ENCODE results near the gene MCAM. TPM values are rescaled to one million over a fixed set of nuclear protein-coding genes. Genes with fewer than 3 reads are reported as not detected.

MCAM gene
- polyA plus RNA-seq, 3 donors, result not detected

DNA sequence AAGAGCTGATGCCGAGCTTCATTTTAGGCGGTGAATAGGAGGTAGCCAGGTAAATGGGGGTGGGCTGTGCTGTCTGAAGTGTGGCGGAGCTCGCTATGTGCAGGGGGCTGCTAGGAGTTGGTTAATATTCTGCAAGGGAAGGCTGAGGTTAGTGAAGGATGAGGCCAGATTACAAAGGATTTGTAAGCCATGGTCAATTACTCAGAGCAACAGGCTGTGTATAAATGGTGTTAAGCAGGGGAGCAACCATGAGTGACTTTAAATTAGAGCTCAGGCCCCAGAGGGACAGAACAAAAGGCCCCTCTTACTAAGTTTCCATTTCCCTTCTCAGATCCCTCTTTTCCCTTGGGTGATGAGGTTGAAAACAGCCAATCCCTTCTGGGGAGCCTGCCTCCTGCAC is 7.3 kb upstream of the MCAM start:
- Mint-ChIP-seq H3K36me3 (peaks cover 0 to 2% of the 10 kb centered on the region in 2 donors), H3K9me3 (peaks cover 0 to 5% (median 0%) of the 10 kb centered on the region in 7 donors), H3K4me1 (peaks cover 16% of the 10 kb centered on the region), H3K27ac (no peak overlapping the region), H3K27me3 (ENCODE audit: low read depth in 3 of 3) (peaks cover 27 to 37% (median 33%) of the 10 kb centered on the region in 3 donors), H3K4me3 (no peak overlapping the region)
- TF ChIP-seq, protein P1, sequence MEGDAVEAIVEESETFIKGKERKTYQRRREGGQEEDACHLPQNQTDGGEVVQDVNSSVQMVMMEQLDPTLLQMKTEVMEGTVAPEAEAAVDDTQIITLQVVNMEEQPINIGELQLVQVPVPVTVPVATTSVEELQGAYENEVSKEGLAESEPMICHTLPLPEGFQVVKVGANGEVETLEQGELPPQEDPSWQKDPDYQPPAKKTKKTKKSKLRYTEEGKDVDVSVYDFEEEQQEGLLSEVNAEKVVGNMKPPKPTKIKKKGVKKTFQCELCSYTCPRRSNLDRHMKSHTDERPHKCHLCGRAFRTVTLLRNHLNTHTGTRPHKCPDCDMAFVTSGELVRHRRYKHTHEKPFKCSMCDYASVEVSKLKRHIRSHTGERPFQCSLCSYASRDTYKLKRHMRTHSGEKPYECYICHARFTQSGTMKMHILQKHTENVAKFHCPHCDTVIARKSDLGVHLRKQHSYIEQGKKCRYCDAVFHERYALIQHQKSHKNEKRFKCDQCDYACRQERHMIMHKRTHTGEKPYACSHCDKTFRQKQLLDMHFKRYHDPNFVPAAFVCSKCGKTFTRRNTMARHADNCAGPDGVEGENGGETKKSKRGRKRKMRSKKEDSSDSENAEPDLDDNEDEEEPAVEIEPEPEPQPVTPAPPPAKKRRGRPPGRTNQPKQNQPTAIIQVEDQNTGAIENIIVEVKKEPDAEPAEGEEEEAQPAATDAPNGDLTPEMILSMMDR (IDR thresholded peaks at IDR 0.05), result no peak
- Histone ChIP-seq H3K9me3 (replicated peaks in 1 of 2; ENCODE audit: control insufficient read depth in 1 of 2, insufficient read depth in 1 of 2, low read length in 2 of 2) (no peaks in the 10 kb centered on the region), H4K20me1 (ENCODE audit: insufficient read depth, low read length) (no peaks in the 10 kb centered on the region), H3K4me2 (replicated peaks; ENCODE audit: extremely low read depth, low read length, poor library complexity, severe bottlenecking) (no peak overlapping the region), H3K27me3 (ENCODE audit: control insufficient read depth in 2 of 2, insufficient read depth in 2 of 2, low read length in 2 of 2) (peaks cover 3 to 28% of the 10 kb centered on the region in 2 donors), H3K27ac (ENCODE audit: low read depth in 1 of 2, low read length in 2 of 2) (no peak overlapping the region), H2AFZ (ENCODE audit: insufficient read depth, low read depth, low read length, poor library complexity, severe bottlenecking) (no peak overlapping the region), H3K79me2 (ENCODE audit: insufficient read depth, low read length) (no peaks in the 10 kb centered on the region), H3K4me3 (replicated peaks in 1 of 3; ENCODE audit: low read depth in 2 of 3, low read length in 3 of 3) (no peak overlapping the region), H3K36me3 (replicated peaks in 1 of 2; ENCODE audit: control insufficient read depth in 1 of 2, insufficient read depth in 2 of 2, low read length in 2 of 2) (no peaks in the 10 kb centered on the region), H3K9ac (ENCODE audit: insufficient read depth, low read length, poor library complexity, severe bottlenecking) (no peak overlapping the region), H3K4me1 (ENCODE audit: control insufficient read depth in 1 of 2, insufficient read depth in 2 of 2, low read length in 2 of 2) (peaks cover 20% of the 10 kb centered on the region in 2 donors)
- intact Hi-C loops (cut with micrococcal nuclease), result no loop called here
- DNase-seq, result no peak
- 81% methylated on average over 4 of the region's 4 CpGs for WGBS (ENCODE audit: insufficient coverage)

DNA sequence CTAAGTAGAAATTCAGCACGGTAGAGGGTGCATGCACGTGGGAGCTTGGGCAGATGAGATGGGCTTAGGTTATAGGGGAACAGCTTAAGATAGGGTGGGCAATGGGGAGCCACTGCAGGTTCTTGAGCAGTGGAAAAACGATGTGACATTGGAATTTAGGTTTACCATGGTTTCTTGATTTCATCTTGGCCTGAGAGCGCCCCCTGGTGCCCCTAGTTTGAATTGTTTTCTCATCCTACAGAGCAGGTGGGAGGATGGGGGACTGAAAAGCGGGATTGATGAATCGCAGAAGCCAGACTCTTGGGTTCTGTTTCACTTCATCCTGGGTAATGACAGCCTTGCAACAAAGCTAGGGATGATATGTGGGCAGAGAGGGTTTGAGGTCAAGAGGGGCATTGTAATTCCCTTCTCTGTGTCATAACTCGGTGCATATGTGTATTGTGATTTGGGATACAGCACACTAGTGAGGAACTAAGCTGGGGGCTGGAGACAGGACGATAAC is 6.7 kb upstream of the MCAM start:
- no peak overlapping the region for H3K27ac ChIP-seq (ENCODE audit: low read depth in 1 of 2, low read length in 2 of 2)
- H2AFZ ChIP-seq (ENCODE audit: insufficient read depth, low read depth, low read length, poor library complexity, severe bottlenecking), result no peak overlapping the region
- WGBS (ENCODE audit: insufficient coverage), result 21% methylated on average over 7 of the region's 8 CpGs
- no peak overlapping the region for H3K4me3 Mint-ChIP-seq
- H3K27ac Mint-ChIP-seq, result no peak overlapping the region
- no peak overlapping the region for H3K4me2 ChIP-seq (replicated peaks; ENCODE audit: extremely low read depth, low read length, poor library complexity, severe bottlenecking)
- intact Hi-C loops (cut with micrococcal nuclease), result no loop called here
- peaks cover 32 to 39% (median 39%) of the 10 kb centered on the region in 3 donors for H3K27me3 Mint-ChIP-seq (ENCODE audit: low read depth in 3 of 3)
- no peaks in the 10 kb centered on the region for H3K36me3 ChIP-seq (replicated peaks in 1 of 2; ENCODE audit: control insufficient read depth in 1 of 2, insufficient read depth in 2 of 2, low read length in 2 of 2)
- H3K9me3 ChIP-seq (replicated peaks in 1 of 2; ENCODE audit: control insufficient read depth in 1 of 2, insufficient read depth in 1 of 2, low read length in 2 of 2), result no peaks in the 10 kb centered on the region
- peak; percentile 40 to 52 (median 47) for DNase-seq
- TF ChIP-seq, protein P1 (IDR thresholded peaks at IDR 0.05), result peak; percentile 92
- H3K4me1 Mint-ChIP-seq, result peaks cover 21% of the 10 kb centered on the region
- H4K20me1 ChIP-seq (ENCODE audit: insufficient read depth, low read length), result no peaks in the 10 kb centered on the region
- H3K9me3 Mint-ChIP-seq, result peaks cover 0 to 5% (median 0%) of the 10 kb centered on the region in 7 donors
- peaks cover 20% of the 10 kb centered on the region in 2 donors for H3K4me1 ChIP-seq (ENCODE audit: control insufficient read depth in 1 of 2, insufficient read depth in 2 of 2, low read length in 2 of 2)
- peaks cover 0 to 7% of the 10 kb centered on the region in 2 donors for H3K36me3 Mint-ChIP-seq
- no peak overlapping the region for H3K9ac ChIP-seq (ENCODE audit: insufficient read depth, low read length, poor library complexity, severe bottlenecking)
- H3K27me3 ChIP-seq (ENCODE audit: control insufficient read depth in 2 of 2, insufficient read depth in 2 of 2, low read length in 2 of 2), result peaks cover 7 to 34% of the 10 kb centered on the region in 2 donors
- no peak overlapping the region for H3K4me3 ChIP-seq (replicated peaks in 1 of 3; ENCODE audit: low read depth in 2 of 3, low read length in 3 of 3)
- no peaks in the 10 kb centered on the region for H3K79me2 ChIP-seq (ENCODE audit: insufficient read depth, low read length)

Data from CD14-positive monocyte (primary cell).